ENCODE data around the gene PHPT1.
"Not testable (repeated sequence)": the region's sequence is repeated elsewhere in the genome, so short reads cannot be mapped to it uniquely, and the experiment has no call there.

Gene PHPT1

DNA sequence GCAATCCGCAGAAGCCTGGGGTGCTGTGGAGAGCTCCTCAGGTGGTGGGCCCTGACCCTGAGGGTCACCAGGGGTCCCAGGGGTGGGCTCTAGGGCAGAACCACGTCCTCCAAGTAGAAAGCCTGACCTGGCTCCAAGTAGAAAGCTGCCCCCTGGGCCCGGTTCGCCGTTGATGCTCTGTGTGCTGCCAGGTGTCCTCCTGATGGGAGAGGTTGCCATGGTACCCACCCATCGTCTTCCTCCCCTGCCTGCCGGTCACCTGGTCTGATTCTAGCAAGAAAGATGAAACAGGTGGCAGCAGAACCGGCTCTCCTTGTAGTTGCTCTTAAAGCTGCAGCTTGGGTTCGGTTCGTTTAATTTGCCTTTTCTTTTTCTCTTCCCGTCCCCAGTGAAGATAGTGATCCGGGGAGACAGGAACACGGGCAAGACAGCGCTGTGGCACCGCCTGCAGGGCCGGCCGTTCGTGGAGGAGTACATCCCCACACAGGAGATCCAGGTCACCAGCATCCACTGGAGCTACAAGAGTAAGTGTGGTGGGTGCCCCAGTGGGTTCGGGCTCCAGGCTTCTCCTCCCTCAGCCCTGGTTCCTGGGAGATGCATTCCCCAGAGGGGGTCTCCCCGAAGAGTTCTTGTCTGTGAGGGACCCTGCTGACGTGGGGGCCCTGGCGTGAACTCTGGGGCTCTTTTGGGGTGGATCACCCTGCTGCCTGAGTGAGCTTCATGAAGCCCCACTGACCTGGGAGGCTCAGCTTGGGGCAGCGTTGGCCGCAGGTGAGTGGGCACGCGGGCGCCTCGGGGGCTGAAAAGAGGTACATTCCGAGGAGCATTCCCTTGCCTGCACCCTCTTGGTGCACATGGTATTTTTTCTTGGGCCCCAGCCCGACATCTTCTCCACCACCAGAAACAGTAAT lies 25.8 kb upstream of the PHPT1 start:
- no peak for DNase-seq

DNA sequence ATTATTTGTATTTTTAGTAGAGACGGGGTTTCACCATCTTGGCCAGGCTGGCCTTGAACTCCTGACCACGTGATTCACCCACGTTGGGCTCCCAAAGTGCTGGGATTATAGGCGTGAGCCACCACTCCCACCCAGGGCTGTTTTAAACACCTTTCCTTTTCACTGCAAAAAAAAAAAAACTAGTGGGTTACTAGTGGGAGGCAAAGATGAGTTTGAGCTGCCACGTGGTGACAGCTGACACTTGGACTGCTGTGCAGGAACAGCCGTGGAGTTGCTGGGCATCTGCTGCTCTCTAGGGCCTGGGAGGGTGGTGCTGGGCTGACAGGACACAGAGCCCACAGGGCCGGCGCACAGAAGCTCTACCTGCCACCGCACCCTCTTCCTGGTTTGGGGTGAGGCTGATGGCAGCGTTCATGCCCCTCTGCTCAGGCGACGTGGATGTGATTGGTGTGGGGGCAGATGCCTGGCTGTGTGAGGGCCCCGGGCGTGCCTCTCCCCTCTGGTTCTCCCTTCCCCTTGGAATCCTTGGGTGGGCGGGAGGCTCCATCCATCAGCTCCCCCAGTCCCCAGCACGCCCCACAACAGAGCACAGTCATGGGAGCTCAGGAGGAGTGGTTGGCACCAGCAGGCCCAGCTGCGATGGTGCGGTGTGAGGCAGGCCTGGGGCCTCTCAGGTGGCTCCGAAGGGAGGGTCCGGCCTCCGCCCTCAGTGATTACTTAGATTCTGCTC lies 24.5 kb upstream of the PHPT1 start:
- DNase-seq = no peak

DNA sequence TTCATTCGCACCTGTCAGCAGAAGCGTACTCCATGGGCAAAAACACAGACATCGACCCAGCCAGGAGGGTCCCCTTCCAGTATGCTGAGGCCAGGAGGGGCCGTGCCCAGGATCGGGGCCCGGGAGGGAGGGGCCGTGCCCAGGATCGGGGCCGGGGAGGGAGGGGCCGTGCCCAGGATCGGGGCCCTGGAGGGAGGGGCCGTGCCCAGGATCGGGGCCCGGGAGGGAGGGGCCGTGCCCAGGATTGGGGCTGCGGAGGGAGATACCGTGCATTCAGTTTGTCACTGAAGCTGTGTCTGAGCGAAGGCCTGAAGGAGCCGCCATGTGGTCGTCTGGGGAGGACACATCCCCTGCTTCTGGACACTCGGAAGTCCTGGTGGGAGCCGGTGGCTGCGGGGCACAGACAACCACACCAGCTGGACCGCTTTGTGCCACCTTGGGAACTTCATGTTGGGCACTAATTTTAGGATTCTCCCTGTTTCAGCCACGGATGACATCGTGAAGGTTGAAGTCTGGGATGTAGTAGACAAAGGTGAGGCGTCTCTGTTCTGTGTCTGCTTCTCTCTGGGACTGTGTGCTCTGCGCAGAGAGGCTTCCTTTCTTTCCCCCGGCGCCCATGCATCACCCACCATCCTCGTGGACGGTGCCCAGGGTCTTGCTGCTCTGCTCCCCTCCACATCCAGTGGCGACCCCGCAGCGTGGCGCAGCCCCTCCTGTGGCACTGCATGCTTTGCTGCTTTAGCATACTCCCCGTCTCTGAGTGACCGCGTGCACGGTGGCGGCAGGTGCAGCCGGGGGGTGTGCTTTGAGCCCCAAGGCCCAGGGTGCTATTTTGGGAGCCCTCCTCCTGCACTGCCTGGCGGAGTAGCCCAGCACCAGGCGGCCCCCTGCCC lies 23.7 kb upstream of the PHPT1 start:
- DNase-seq = no peak

DNA sequence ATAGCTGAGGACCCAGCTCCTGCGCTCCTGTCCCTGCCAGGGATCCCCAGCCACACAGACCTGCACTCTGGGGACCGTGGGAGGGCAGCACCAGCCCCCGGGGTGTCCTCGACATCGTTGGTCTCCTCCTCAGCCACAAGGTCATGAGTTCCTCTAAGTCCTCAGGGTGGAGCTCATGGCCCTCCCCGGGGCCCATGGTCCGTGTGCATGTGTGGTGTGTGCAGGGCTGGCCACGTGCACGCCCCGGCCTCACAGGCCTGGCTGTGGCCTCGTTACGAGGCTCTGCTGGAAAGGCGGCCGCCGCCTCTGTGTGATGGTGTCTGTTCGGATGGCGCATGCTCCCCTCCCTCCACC lies 23.0 kb upstream of the PHPT1 start:
- no peak for DNase-seq

DNA sequence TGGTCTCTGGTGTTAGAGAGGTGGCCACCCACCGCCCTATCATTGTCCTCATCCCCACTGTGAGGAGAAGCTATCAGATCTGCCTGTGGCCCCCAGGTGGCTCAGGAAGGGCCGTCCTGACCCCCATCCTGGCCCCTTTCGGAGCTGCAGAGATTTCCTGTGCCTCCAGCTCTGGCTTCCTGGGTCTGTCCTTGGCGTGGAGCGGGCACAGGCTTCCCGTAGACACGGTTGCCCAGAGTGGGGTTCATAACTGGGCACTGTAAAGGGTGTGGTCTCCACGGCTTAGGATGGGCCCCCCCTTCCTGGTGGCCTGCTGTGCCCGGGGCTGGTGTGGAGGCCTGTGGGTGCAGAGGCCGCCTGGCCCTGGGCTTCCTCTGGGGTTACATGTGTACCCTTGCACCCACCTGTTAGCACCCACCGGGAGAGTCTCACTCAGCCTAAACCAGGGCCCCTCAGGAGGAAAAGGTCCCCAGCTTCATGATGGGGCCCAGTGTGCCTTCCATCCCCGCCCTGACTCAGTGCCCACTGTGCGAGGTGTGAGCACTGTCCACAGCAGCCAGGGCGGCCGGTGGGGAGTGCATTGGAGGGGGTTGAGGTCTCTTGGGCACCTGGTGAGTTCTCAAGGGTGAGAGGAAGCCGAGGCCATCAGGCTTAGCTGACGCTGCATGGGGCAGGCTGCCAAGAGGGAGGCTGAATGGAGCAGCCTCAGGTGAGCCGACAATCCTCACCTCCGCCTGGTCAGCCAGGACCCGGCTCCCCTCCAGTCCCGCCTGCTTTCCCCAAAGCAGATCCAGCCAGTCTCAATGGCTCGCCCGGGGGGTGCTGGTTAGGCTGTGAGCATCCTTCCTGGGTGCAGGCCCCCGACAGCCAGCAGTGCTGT lies 22.3 kb upstream of the PHPT1 start:
- no peak for DNase-seq

DNA sequence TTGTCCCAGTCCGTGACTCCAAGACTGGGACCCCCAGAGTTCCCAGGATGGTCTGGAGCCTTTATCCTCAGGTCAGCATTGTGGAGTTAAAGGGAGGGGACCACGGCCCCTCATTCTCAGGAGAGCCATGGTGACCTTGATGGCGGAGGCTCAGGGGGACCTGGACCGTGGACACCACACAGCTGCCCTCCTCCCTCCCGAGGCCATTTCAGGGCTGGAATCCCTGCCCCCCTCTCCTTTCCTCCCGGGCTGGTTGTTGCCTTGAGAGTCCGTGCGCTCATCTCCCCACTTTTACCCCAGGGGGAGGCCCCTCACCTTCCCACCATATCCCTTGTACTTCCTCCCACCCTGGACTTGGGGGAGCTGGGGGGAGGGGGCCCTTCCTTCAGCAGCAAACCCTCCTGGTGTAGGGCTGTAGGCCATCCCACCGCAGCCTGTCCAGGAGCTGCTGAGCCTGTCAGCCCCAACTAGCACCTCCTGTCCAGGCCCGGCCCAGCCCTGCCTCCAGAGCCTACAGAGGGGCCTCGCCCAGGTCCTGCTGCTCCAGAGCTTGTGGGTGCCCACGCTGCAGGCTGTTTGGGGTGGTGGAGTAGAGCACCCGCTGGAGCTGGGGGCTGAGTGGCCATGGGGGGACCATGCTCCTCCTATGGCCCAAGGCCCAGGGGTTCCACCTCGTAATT lies 21.3 kb upstream of the PHPT1 start:
- DNase-seq = no peak

DNA sequence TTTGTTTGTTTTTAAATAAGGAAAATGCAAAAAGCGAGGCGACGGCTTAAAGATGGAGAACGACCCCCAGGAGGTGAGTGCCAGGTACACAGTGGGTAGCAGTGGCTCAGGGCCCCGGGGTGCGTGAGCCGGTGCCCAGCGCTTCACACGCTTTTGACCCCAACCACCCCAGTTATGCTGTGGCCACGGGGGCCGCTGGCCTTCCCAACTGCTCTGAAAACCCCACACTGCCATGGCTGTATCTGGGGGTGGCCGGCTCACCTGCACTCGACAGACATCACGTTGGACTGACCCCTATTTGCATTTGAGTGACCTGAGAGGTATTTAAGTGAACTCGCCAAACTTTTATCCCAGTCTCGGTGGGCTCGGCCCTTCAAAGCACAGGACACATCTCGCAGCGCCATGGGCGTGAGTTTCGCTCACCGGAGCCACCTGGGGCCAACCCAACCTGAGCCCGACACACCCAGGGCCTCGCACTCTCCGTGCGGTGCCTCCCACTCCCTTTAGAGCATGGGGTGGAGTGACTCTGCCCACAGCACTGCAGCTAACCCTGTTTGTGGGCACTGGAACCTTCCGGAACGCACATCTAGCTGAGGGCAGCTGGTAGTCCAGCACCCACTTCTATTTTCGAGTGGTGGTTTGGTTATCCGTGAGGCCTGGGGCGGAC lies 20.6 kb upstream of the PHPT1 start:
- DNase-seq = no peak

DNA sequence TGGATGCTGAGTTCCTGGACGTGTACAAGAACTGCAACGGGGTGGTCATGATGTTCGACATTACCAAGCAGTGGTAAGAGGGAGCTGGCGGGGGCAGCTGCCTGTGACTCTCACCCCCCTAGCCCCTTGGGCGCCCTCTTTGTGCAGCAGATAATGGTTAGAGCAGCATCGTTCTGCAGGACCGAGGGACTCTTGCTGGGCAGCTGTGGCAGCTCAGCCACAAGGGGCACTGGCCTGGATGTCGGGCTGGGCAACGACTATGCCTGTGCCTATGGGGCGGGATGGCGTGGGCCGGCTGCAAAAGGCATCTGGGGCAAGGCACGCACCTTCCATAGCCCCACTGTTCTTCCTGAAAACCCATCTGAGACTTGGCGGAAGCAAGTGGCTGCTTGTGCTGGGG lies 19.8 kb upstream of the PHPT1 start:
- no peak for DNase-seq

DNA sequence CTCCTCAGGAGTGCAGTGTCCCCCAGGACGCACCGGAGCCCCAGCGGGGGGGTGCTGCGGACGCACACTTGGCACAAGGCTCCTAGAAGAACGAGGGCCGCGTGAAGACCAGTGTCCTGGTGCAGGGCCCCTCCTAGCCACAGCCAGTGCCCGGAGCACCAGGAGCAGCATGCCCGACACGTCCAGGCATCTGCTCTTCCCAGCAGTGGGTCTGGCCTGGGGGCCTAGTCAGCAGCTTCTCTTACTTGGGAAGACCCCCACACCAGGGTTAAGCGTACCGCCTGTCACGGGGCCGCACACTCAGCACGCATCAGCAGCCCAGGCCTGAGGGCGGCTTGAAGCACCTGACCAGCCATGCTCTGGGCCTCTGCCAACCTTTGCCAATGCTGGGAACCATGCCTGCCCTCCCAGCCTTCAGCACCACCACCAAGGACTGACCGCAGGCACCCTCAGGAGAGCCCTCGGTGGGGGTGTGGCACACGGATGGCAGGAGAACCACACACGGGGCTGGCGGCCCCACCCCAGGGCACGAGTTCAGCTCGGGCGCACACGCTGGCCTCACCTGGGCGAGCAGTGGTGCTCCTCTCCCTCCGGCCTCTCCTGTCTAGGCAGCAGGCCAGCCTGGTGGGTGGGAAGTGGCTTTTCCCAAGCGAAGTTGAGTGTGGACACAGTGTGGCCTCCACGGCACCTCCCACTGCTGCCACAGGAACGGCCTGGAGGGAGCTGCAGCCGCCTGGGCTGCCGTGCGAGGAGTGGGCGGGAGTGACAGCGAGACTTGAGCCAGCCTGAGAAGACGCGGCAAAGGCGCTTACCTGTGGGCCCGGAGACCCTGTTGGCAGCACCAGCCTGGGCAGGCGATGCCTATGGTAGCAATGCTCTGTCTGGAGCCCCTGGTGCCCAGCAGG lies 19.0 kb upstream of the PHPT1 start:
- no peak for DNase-seq

DNA sequence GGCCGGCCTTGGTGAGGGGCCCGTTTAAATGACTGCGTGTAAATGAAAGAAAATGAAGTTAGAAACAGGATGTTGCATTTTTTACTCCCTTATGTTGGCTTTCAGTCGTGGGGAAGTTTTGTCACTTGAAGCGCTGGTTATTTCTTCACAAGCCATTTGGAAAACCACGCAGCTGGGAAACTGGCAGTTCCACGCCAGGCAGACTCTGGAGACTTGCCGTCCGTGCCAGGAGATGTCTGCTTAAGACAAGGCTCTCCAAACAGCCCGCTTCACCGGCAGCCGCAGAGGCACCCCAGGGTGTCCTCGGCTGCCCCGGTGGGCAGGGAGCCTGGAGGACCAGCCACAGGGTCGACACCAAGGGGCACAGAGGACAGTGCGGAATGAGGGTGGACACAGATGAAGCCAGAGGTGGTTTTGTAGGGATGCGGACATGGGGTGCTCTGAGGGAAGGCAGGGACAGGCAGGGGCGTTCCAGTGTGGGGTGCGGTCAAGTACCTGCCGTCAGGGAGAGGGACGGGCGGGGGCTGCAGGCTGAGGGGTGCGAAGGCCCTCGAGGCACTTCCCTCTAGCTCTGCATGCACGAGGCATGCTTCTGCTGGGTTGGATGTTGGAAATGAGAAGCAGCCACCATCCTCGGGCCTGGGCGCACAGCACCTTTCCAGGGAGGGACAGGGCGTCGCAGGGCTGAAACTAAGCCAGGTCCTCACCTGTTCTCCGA lies 18.0 kb upstream of the PHPT1 start:
- no peak for DNase-seq

DNA sequence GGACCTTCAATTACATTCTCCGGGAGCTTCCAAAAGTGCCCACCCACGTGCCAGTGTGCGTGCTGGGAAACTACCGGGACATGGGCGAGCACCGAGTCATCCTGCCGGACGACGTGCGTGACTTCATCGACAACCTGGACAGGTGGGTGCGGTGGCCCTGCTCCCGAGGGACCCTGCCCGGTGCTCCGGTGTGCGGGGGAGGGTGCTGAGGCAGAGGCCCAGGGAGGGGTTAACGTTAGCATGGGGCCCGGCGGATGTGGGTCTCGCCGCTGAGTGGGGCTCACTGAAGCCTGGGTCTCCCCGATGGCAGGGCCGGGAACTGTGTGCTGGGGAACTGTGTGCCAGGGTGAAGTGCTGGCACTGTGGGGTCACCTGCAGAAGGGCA lies 17.5 kb upstream of the PHPT1 start:
- DNase-seq = no peak

DNA sequence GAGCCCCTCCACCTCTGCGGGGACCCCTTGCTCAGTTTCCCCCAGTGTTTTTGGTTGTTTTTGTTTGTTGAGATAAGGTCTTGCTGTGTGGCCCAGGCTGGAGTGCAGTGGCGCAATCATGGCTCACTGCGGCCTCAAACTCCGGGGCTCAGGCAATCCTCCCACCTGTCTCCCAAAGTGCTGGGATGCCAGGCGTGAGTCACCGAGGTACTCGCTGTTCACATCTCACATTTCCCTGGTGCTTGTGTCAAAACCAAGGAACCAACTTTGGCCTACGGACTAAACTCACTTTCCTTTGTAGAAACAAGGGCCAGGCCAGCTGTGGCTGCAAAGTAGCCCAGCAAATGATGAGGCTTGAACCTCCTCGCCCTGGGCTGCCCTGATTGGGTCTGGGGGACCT lies 16.6 kb upstream of the PHPT1 start:
- no peak for DNase-seq

DNA sequence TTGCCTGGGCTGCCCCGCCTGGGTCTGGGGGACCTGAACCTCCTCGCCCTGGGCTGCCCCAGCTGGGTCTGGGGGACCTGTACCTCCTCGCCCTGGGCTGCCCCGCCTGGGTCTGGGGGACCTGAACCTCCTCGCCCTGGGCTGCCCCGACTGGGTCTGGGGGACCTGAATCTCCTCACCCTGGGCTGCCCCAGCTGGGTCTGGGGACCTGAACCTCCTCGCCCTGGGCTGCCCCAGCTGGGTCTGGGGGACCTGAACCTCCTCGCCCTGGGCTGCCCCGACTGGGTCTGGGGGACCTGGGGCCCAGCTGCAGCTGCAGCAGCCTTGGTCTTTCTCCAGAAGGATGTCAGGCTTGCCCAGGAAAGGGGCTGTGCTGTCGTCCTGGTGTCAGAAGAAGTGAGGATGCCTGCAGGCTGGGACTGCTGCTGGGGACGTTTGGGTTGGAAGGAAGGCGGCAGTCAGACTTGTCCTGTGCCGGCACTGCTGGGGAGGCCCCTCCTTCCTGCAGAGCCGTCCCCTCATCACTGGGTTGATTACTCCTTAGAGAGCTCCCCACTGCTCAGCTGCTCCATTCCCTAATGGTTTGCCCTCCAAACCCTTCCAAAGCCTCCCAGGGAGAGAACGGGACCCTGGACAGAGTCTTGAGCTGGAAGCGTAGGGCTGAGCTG lies 15.7 kb upstream of the PHPT1 start:
- not testable (repeated sequence) for DNase-seq

DNA sequence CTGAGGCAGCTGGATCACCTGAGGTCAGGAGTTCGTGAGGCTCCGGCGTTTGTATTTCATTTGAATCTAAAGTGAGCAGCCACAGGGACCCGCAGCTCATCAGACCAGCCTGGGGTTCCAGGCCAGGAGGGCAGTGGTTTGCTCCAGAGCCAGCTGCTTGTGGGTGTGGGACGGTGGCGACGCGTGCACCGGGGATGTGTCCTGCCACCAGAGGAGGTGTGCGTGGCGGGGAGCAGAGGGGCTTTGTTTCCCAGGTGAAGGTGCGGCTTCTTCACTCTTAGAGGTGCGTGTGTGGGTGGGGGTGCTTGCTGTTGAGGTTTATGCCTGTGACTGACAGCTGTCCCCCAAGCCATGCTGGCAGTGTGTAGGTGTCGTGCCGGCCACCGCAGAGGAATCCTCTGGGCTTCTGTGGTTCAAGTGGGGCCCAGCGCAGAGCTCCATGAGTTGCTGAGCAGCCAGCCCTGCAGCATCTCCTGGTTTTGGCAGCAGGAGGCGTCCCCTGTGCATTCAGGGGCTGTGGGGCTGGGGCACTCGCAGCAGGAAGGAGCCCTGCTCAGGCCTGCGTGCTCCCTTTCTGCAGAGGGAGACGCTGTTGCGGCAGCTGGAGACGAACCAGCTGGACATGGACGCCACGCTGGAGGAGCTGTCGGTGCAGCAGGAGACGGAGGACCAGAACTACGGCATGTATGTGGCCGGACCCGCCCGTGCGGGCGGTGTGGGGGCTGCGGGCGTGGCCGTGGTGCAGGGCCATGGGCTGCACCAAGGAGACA lies 13.9 kb upstream of the PHPT1 start:
- no peak for DNase-seq

DNA sequence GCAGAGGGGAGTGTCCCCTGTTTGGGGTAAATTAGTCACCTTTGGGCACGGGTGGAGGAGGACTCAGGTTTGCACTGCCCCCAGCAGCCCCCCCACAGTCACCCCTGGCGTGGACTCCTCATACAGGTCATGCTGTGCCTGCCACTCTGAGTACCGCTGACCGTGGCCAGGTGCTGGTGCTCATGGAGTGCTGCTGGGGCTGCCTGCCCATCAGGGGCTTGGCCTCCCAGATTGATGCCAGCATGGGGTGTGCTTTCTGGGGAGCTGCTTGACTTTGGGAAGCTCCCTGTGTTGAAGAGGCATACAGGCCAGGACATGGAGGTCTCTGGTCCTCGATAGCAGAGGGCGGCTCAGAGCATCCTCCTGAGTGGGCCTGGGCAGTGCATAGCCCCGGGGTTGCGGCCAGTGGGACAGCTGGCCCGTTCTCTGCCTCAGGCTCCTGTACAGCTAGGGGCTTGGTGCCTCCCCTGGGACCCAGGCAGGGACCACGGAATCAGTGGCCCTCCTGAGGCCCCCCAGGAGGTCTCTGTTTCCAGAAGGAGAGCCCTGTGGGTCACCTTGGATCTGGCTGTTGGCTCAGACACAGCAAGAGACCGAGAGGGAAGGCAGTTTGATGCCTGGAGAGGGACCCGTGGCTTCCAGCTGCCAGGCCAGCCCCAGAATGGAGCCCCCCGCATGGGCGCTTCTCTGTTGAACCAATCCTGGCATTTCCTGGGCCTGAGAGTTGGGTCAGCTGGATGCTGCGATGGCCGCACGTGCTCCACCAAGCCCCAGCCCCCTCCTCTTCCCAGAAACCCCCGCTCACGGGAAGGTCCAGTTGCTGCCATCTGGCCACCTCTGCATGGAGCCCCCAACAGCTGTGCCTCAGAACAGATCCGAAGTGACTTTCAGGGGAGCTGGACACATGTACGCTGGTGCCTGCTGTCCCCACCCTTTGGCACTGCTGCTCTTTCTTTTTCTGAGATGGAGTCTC lies 13.0 kb upstream of the PHPT1 start:
- no peak for DNase-seq

DNA sequence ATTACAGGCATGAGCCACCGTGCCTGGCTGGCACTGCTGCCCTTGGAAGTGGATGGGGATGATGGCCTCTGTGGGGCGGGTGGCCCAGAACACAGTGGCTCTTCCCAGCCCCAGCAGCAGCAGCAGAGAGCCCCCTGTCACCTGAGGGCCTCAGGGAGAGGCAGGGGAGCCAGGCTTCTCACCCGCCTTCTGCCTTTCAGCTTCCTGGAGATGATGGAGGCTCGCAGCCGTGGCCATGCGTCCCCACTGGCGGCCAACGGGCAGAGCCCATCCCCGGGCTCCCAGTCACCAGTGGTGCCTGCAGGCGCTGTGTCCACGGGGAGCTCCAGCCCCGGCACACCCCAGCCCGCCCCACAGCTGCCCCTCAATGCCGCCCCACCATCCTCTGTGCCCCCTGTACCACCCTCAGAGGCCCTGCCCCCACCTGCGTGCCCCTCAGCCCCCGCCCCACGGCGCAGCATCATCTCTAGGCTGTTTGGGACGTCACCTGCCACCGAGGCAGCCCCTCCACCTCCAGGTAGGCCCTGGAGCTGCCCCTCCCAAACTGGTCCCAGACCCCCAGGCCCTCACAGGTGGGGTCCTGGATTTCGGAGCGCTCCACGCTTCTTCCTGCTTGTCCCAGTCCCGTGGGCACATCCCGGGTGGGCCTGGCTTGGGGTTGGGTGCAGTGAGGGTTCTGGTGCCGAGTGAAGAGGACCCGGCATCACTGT lies 11.9 kb upstream of the PHPT1 start:
- DNase-seq = no peak

Measured in eye (tissue), 1 donor.